ENCODE measurements around the gene CD83.

DNA sequence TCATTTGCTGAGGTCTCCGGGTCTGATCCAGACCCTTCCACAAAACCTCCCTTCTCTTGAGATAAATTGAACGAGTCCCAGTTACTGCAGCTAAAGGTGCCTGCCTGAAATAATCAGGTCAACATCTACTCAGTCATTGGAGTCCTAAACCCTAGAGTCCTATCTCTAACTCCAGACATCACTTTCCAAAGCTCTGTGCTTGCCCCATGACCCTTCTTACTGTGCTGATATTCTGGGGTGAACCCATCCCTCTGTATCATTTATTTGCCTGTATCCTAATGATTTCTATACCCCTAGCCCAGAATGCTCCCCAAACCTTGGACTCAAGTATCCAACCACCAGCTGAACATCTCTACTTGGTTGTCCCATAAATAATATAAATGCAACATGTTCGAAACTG, 35.7 kb downstream of the CD83 start:
- TF ChIP-seq, protein P1, sequence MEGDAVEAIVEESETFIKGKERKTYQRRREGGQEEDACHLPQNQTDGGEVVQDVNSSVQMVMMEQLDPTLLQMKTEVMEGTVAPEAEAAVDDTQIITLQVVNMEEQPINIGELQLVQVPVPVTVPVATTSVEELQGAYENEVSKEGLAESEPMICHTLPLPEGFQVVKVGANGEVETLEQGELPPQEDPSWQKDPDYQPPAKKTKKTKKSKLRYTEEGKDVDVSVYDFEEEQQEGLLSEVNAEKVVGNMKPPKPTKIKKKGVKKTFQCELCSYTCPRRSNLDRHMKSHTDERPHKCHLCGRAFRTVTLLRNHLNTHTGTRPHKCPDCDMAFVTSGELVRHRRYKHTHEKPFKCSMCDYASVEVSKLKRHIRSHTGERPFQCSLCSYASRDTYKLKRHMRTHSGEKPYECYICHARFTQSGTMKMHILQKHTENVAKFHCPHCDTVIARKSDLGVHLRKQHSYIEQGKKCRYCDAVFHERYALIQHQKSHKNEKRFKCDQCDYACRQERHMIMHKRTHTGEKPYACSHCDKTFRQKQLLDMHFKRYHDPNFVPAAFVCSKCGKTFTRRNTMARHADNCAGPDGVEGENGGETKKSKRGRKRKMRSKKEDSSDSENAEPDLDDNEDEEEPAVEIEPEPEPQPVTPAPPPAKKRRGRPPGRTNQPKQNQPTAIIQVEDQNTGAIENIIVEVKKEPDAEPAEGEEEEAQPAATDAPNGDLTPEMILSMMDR (IDR thresholded peaks at IDR 0.05; ENCODE audit: poor library complexity) = no peak
- TF ChIP-seq EZH2phosphoT487 (IDR thresholded peaks at IDR 0.05; ENCODE audit: low read depth, severe bottlenecking, unreplicated experiment) (no peak), EZH2 (IDR thresholded peaks at IDR 0.05; ENCODE audit: borderline replicate concordance) (no peak)

Measured in hepatocyte (in vitro differentiated cells).